Adrenal gland (tissue), 12 donors: Measurements from ENCODE around the gene MAPKAP1. TPM values are rescaled to one million over a fixed set of nuclear protein-coding genes. Genes with fewer than 3 reads are reported as not detected.

ENCODE experiments used
- DNase-seq, 7 donors: peaks; one replicate each; pipeline ENCODE4 v3.0.0-alpha.2; 2019 to 2020
- H3K27ac ChIP-seq, 5 donors: fragments of 200-600 bp; sonication (generic) in 4 of 5; 1 replicate in 3 of 5; 2 replicates in 2 of 5; pipeline versions ENCODE4 v1.5.1 to v1.8.0; 2016 to 2020; ENCODE audit warnings: mild to moderate bottlenecking in 1 of 5
- H3K27me3 ChIP-seq: fragments of 200-600 bp; 2 replicates; pipeline ENCODE4 v1.8.0; 2021
- H3K36me3 ChIP-seq, 2 donors: fragments of 200-600 bp; replicated peaks in 1 of 2; 1 replicate in 1 of 2; 2 replicates in 1 of 2; pipeline versions ENCODE4 v1.5.1 to v1.8.0; 2018 to 2022
- H3K4me1 ChIP-seq, 2 donors: fragments of 200-600 bp; replicated peaks in 1 of 2; 1 replicate in 1 of 2; 2 replicates in 1 of 2; pipeline versions ENCODE4 v1.5.1 to v1.8.0; 2018 to 2021
- H3K4me3 ChIP-seq, 4 donors: fragments of 200-600 bp; sonication (generic) in 3 of 4; one replicate each; pipeline ENCODE4 v1.5.1; 2016 to 2018
- H3K9me3 ChIP-seq, 3 donors: fragments of 200-600 bp; sonication (generic) in 1 of 3; replicated peaks in 1 of 3; 1 replicate in 2 of 3; 2 replicates in 1 of 3; pipeline versions ENCODE4 v1.5.1 to v1.8.0; 2016 to 2021
- POLR2A ChIP-seq, 2 donors: fragments of 450-650 bp; IDR thresholded peaks; one replicate each; pipeline ENCODE4 v1.6.1; 2017; ENCODE audit warnings: antibody characterized with exemption in 2 of 2, mild to moderate bottlenecking in 2 of 2, moderate library complexity in 1 of 2
- WGBS, 4 donors: extraction: QIAGEN DNeasy Blood & Tissue Kit in 2 of 4; methylation state at CpG; one replicate each; pipeline versions ENCODE4 v1.1.5 to v1.1.7; 2013 to 2017; 5-methylcytosine and 5-hydroxymethylcytosine counted together
- intact Hi-C, 2 donors: fragments of 100-400 bp; cut with DNase I; formaldehyde crosslinking; loops; one replicate each; pipeline versions ENCODE4 v1.14.1 to v1.15.0; 2022 to 2023
- polyA plus RNA-seq, 3 donors: library from polyadenylated mRNA; stranded (reverse); fragments of 200-250 nt in 2 of 3; fragments of 350-450 nt in 1 of 3; fragmentation: Illumina TruSeq in 1 of 3; extraction: RNeasy Lipid Tissue Mini Kit (QIAGEN cat#74804) in 1 of 3; gene quantifications; one replicate each; pipeline ENCODE4 v1.2.3, GENCODE V29; 2013 to 2014
- total RNA-seq, 9 donors: library from RNA; depleted of rRNA in 4 of 9; stranded (reverse); fragments of >200 nt in 4 of 9; fragments of 120-200 nt in 1 of 9; fragmentation: NEBNext Ultra II Directional in 1 of 9; extraction: Animal tissue kit (Norgen Biotek cat#: 25700) in 1 of 9; gene quantifications; one replicate each; pipeline versions ENCODE4 v1.1.0 to v1.2.4, GENCODE V29; 2013 to 2023
- TF ChIP-seq, protein P1 (sequence below), 6 experiments: fragments of 450-650 bp in 4 of 6; fragments of 200-600 bp in 2 of 6; sonication (generic) in 1 of 6; IDR thresholded peaks; 1 replicate in 5 of 6; 2 replicates in 1 of 6; pipeline versions ENCODE4 v1.5.1 to v1.8.0; 2016 to 2021; ENCODE audit warnings: antibody characterized with exemption in 6 of 6, mild to moderate bottlenecking in 2 of 6, moderate library complexity in 1 of 6
- donor health status: healthy with polysubstance abuse.
- donor health status: Bipolar disorder and iron deficiency.
- donor health status: DM: yes; HTN: yes; CAD: no.
- donor health status: DM: no; HTN: no; CAD: no.
- donor health status: DM: no; HTN: no; CAD: no.
- donor health status: DM: yes; HTN: yes; CAD: no.

MAPKAP1 gene
- total and polyA plus RNA-seq, 12 donors, result 72.2 to 156 (median 94.9) TPM

DNA sequence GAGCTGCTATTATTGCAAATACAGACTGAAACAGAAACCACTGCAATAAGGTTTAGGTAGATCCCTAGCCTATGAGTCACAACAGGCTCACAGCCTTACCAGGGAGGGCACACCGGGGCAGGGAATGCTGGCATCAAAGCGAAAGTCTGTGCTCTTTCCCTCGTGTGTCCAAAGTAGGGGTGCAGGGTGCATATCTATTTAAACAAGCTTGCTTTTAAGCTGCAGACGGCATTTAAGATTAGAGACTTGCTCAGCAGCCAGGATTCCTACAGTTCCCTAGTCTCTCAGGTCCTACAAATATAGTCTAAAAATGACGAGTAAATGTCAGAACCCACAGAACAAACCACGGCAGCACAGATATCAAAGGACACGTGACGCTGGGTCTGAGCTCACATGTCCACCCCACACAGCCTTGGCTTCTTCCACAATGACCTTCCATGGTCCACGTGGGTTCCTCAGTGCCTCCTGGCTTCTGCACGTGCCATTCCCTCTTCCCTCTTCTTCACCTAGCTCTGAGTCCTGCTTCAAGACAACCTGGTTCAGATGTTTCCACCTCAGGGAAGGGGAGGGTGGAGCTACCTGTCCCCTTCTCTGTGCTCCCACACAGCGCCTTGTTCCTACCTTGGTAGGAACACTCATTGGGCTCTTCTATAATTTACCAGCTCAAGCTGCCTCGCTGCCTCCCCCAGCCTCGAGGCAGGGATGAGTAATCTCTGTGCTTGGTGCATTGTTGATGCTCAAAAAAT lies 193.2 kb downstream of the MAPKAP1 start:
- WGBS, 4 donors, result 39 to 47% (median 44%) methylated on average over 13 of the region's 13 CpGs
- Histone ChIP-seq H3K36me3 (no peaks in the 10 kb centered on the region), H3K27ac (peak overlapping the region; percentile 41 to 90 (median 81)), H3K9me3 (no peaks in the 10 kb centered on the region), H3K4me3 (peak overlapping the region in 1 of 4 donors; percentile 43), H3K4me1 (peaks cover 20 to 47% of the 10 kb centered on the region in 2 donors), H3K27me3 (no peaks in the 10 kb centered on the region)
- DNase-seq, result peak; percentile 65 to 90 (median 80)
- TF ChIP-seq, protein P1, sequence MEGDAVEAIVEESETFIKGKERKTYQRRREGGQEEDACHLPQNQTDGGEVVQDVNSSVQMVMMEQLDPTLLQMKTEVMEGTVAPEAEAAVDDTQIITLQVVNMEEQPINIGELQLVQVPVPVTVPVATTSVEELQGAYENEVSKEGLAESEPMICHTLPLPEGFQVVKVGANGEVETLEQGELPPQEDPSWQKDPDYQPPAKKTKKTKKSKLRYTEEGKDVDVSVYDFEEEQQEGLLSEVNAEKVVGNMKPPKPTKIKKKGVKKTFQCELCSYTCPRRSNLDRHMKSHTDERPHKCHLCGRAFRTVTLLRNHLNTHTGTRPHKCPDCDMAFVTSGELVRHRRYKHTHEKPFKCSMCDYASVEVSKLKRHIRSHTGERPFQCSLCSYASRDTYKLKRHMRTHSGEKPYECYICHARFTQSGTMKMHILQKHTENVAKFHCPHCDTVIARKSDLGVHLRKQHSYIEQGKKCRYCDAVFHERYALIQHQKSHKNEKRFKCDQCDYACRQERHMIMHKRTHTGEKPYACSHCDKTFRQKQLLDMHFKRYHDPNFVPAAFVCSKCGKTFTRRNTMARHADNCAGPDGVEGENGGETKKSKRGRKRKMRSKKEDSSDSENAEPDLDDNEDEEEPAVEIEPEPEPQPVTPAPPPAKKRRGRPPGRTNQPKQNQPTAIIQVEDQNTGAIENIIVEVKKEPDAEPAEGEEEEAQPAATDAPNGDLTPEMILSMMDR (IDR thresholded peaks at IDR 0.05), result no peak
- peak in 1 of 2 donors; percentile 78 for TF ChIP-seq POLR2A (IDR thresholded peaks at IDR 0.05)
- intact Hi-C loops, result no loop called here

DNA sequence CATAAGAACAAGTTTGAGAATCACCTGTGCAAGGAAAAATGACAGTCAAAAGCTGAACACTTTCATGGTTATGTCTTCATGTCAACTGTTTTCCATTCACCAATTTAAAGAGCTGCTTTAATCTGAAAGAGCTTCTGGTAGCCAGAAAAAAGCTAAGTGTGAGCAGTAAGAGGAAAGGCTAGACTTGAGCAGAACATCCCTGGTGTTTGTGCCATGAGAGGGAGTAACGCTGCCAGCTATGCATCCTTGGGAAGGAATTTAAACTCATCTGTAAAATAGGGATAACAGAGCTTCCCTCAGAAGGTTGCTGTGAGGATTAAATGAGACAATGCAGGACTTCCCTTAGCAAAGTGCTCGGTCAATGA lies 193.7 kb downstream of the MAPKAP1 start:
- Histone ChIP-seq H3K9me3 (no peaks in the 10 kb centered on the region), H3K27ac (peak overlapping the region; percentile 41 to 90 (median 81)), H3K4me1 (peaks cover 20 to 47% of the 10 kb centered on the region in 2 donors), H3K4me3 (peak overlapping the region in 1 of 4 donors; percentile 43), H3K27me3 (no peaks in the 10 kb centered on the region), H3K36me3 (no peaks in the 10 kb centered on the region)
- TF ChIP-seq, protein P1 (IDR thresholded peaks at IDR 0.05), result no peak
- no peak for TF ChIP-seq POLR2A (IDR thresholded peaks at IDR 0.05)
- DNase-seq, result no peak
- intact Hi-C loops, result no loop called here
- WGBS, 4 donors, result 26 to 31% (median 28%) methylated on average over 2 of the region's 2 CpGs

DNA sequence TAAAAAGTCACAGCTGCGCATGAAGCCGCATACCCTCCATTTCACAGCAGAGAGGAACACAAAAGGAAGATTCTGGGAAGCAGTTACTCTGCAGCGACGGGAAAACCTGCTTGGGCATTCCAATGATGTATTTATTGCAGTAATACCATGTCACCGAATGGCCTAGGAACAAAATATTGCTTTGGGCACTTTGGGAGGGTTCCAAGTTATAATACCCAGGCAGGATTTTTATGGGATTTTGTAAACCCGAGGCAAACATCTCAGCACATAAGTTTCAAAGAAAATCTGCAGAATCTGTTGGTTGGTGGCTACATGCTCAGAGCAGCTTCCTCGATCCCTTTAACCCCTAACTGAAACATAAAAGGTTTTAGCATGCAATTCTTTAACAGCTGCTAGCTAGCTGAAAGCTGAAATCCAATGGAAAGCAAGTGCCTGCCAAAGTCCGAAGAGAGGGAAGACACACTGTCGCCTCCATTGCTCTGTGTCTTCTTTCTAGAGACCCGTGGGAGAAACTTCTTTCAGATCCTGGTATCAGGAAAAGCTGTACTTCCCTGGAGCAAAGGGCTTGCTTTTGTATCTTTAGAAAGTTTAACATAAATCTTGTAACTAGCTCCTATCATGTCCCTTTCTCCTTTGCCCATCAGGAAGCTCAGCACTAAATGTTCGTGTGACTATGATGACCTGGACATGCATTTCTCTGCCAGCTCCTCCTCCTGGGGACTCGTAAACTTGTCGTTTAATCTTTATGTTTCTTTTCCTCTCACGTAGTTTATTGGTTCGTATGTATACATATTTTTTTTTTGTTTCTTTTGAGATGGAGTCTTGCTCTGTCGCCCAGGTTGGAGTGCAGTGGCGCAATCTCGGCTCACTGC lies 195.0 kb downstream of the MAPKAP1 start:
- intact Hi-C loops, result no loop called here
- DNase-seq, result peak in 1 of 7 donors; percentile 13
- no peaks in the 10 kb centered on the region for H3K27me3 ChIP-seq
- H3K36me3 ChIP-seq, result no peaks in the 10 kb centered on the region
- WGBS, 4 donors, result 72 to 74% (median 73%) methylated on average over 18 of the region's 18 CpGs
- peaks cover 20 to 47% of the 10 kb centered on the region in 2 donors for H3K4me1 ChIP-seq
- TF ChIP-seq, protein P1 (IDR thresholded peaks at IDR 0.05), result no peak
- no peak for TF ChIP-seq POLR2A (IDR thresholded peaks at IDR 0.05)
- H3K4me3 ChIP-seq, result no peak overlapping the region
- no peaks in the 10 kb centered on the region for H3K9me3 ChIP-seq
- H3K27ac ChIP-seq, result peak overlapping the region in 3 of 5 donors; percentile 39 to 82 (median 51)

DNA sequence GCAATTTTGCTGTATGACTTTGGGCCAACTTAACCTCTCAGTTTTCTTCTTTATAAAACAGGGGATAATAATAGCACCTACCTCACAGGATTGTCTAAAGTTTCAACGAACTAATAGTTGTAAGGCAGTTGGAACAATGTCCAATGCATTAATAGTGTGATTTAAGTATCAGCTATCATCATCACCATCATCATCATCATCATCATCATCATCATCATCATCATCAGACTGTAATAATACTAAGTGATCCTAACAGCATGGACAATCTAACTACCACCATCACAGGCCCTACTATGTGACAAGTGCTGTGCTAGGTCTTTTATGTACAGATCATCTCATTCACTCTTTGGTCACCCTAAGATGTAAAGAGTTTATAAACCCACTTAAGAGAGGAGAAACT lies 196.0 kb downstream of the MAPKAP1 start:
- no peak for DNase-seq
- Histone ChIP-seq H3K4me1 (peaks cover 20 to 41% of the 10 kb centered on the region in 2 donors), H3K4me3 (no peak overlapping the region), H3K36me3 (no peaks in the 10 kb centered on the region), H3K9me3 (no peaks in the 10 kb centered on the region), H3K27me3 (no peaks in the 10 kb centered on the region), H3K27ac (peak overlapping the region in 1 of 5 donors; percentile 13)
- TF ChIP-seq POLR2A (IDR thresholded peaks at IDR 0.05), result no peak
- TF ChIP-seq, protein P1 (IDR thresholded peaks at IDR 0.05), result no peak
- 85 to 96% (median 93%) methylated on average over 1 of the region's 1 CpG for WGBS, 4 donors
- intact Hi-C loops, result no loop called here
